ENCODE results near the gene HSF5.
"Not testable (repeated sequence)": the region's sequence is repeated elsewhere in the genome, so short reads cannot be mapped to it uniquely, and the experiment has no call there.

HSF5 gene

GRCh38 chr17:58412064-58412703, 76.0 kb downstream of the HSF5 start:
- no peak for DNase-seq

GRCh38 chr17:58411408-58411894, 76.8 kb downstream of the HSF5 start:
- no peak for DNase-seq

DNA sequence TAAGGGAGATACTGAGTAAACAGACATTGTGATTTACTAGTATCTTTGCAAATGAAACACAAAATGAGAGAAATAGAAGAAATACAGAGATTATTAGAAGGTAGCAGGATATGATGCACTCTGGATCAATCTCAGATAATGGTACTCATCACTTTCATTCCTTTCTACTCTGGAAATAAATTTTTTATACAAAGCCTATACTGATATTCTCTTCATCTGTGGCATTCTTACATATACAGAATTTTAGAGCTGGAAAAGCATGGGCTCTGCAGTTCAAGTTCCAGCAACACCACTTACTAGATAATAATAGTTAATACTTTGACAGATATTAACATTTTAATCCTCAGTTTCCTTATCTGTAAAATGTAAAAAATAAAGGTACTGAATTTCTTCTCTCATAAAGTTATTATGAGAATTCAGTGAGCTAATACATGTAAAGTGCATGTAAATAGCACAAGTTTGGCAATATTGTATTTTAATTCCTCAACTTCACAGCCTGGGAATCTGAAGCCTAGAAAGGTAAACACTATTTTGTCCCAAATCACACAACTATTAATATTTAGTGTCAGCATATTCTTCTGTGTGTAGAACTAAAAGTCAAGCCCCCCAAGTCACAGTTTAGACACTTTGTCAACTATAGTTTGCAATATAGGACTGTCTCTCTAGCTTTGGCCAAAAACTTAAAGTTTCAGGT, 77.3 kb downstream of the HSF5 start:
- no peak for DNase-seq

GRCh38 chr17:58409432-58409831, 78.8 kb downstream of the HSF5 start:
- no peak for DNase-seq

- DNase-seq, result no peak
These were observed 84.9 kb downstream of the HSF5 start for GRCh38 chr17:58403311-58403710.

DNA sequence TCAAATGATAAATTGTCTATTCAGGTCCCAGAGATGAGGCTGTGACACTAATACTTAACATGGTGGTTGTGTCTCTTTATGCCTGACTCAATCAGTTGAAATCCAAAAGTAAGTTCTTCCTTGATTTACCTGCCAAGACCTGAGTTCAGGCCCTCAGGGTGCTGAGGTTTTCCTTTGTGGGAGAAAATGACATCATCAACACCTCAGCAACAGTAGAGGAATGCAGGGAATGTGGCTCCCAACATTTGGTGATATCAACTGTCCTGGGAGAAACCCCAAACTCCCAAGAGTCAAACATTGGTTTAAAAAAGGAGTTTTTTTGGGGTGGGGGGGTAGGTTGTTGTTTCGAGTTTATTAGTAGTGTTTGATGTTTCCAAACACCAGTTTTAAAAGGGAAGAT, 85.5 kb downstream of the HSF5 start:
- no peak for DNase-seq

- DNase-seq, result peak; percentile 40
These were observed 86.2 kb downstream of the HSF5 start for GRCh38 chr17:58402047-58402446.

- DNase-seq, result no peak
These were observed 86.9 kb downstream of the HSF5 start for GRCh38 chr17:58401287-58401686.

DNA sequence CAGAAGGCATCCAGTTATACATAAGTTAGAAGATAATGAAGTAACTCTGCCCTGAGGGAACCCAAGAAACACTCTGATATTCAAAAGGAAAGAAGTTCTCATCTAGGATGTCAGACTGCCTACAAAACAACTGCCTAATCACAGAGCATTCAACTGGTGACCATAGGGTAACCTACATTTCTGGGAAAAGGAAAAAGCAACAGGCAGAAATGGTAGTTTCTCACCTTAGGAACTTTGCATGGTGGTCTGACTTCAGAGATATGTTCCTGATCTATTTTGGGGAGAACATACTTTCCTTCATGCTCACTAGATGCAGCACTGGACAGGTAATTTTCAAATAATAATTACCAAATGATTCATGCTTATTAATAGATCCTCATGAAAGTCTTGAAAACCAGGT, 87.4 kb downstream of the HSF5 start:
- no peak for DNase-seq

DNA sequence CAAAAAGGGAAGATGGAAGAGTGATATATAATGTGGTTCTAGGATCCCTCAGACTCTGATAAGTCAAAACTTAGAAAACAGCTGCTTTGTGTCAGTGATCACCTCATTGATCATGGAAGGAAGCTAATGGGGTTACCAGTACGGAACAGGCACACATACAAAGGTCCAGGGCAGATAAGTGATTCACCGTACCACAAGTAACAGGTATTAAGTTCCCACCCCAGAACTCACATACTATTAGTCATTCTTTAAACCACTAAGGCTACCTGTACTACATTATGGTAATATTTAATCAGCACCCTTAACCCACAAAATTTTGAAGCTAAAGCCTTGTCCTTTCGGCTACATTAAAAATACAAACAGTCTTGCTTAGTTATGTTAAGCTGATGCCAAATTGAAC, 88.2 kb downstream of the HSF5 start:
- DNase-seq, result no peak

GRCh38 chr17:58398574-58399266, 89.5 kb downstream of the HSF5 start:
- no peak for DNase-seq

DNA sequence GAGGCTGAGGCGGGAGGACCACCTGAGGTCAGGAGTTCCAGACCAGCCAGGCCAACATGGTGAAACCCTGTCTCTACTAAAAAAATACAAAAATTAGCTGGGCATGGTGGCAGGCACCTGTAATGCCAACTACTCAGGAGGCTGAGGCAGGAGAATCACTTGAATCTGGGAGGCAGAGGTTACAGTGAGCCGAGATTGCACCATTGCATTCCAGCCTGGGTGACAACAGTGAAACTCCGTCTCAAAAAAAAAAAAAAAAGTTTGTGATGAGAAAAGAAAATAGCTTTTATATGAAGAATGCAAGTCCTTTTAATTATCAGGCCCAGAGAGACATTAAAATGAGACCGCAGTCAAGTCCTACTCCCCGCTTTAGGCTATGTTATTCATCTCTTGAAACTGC, 90.8 kb downstream of the HSF5 start:
- DNase-seq, result not testable (repeated sequence)

DNA sequence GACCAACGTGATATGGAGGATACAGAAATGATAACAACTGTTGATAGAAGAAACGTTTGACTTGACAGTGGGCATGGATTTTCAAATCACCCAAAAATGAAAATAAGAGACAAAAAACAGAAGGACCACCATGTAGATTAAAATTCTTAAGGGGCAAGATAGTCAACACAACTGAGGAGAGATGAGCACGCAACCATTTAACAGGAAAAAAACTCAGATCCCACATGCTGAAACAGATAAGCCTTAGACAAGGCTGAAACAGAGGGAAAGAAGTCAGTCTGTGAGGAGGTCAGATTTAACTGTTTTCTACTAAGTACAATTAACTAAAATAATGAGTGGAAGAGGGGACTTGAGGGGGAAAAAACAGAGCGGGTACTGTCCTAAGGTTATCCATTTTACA, 92.0 kb downstream of the HSF5 start:
- no peak for DNase-seq

DNA sequence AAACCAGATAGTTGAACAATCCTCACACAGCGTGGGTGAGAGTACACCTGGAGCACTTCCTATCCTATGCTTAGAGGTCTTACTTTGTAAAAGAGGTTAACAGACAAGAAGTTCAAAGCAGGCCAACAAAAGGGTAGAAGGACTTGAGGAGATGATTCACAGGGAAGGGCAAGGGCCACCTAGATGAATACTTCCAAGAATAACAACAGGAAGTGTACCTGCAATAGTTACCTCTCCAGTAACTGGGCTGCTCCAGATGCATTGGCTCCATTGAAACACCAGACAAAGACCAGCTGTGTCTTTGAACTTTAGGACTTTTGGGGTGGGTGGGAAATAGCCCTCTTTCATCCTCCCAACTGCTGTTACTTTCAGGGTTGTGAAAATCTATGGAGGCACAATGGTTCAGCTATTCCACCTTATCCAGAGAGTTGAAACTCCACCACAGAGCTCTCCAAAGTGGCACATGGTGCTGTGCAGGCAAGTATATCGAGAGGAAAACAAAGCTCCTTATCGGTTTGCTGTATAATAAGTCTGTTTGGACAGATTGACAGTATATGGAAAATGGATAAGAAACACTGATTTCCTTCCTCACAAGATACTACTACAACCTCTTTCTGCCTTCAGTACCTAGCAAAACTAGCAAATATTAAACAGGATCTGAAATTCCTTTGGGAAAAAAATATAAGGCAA, 93.5 kb downstream of the HSF5 start:
- no peak for DNase-seq

GRCh38 chr17:58391302-58391984, 96.8 kb downstream of the HSF5 start:
- peak; percentile 96 for DNase-seq

GRCh38 chr17:58390884-58391283, 97.3 kb downstream of the HSF5 start:
- no peak for DNase-seq

GRCh38 chr17:58388302-58389190, 99.7 kb downstream of the HSF5 start:
- no peak for DNase-seq

- peak; percentile 68 for DNase-seq
These were observed 100.4 kb downstream of the HSF5 start for GRCh38 chr17:58387834-58388233.

DNA sequence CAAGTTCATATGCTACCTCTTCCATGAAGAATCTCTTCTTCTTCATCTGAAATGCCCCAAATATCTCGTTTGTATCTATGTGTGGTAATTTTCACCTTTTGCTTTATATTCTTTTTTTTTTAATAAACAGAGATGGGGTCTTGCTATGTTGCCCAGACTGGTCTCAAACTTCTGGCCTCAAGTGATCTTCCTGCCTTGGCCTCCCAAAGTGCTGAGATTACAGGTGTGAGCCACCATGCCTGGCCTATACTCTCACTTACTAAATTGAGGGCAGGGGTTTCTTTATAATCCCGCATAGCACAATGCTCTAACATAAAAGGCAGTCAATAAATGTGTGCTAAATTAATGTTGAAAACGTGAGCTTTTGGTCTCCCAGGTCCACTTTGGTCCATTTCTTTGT, 101.5 kb downstream of the HSF5 start:
- DNase-seq, result no peak

- no peak for DNase-seq
These were observed 102.8 kb downstream of the HSF5 start for GRCh38 chr17:58385359-58385899.

GRCh38 chr17:58384897-58385296, 103.3 kb downstream of the HSF5 start:
- DNase-seq, result no peak
